HCT116 (cell line): ENCODE measurements around the gene EPG5. TPM values are rescaled to one million over a fixed set of nuclear protein-coding genes. Genes with fewer than 3 reads are reported as not detected.

ENCODE experiments used
- ATAC-seq: fragments of 200-7000 bp; cut with Tn5 transposase; 2 replicates; pipeline ENCODE4 v1.9.1; 2020; ENCODE audit warnings: mild to moderate bottlenecking, moderate library complexity
- BruUV-seq: library from RNA; stranded (reverse); fragments of 400-500 nt; replicated peaks from 2 replicates; lab custom pipeline; 2021; lab: Mats Ljungman, UMichigan
- CTCF ChIA-PET: fragments of 300-600 bp; sonication (Branson Sonifier 250); formaldehyde crosslinking; loops from one replicate; lab custom pipeline; 2021; ENCODE audit warnings: antibody characterized with exemption; lab: Charles Lee
- POLR2A ChIA-PET: fragments of 300-600, 350-600 bp; sonication (Branson Sonifier 250); formaldehyde crosslinking; loops from one replicate; lab custom pipeline; 2021; ENCODE audit warnings: antibody characterized with exemption; lab: Charles Lee
- RAD21 ChIA-PET, 2 experiments: fragments of 300-600 bp; sonication (Branson Sonifier 250); formaldehyde crosslinking; loops; one replicate each; lab custom pipeline; 2023; ENCODE audit warnings: low total read pairs in 2 of 2; ENCODE audit not compliant: uncharacterized antibody in 2 of 2, unreplicated experiment in 2 of 2, low non-redundant PET in 1 of 2; lab: Charles Lee
- DNase-seq: peaks from one replicate; pipeline ENCODE4 v3.0.0-alpha.2; 2010; ENCODE audit warnings: low read depth, low spot score
- H2AFZ ChIP-seq: fragments of 200-600 bp; shearing (Covaris generic), sonication (generic); 2 replicates; pipeline ENCODE4 v1.6.1; 2017; ENCODE audit warnings: low read depth, mixed run types, mixed read lengths, antibody characterized with exemption, low read length; ENCODE audit not compliant: poor library complexity, severe bottlenecking
- H3K27ac ChIP-seq: 2 replicates; pipeline ENCODE4 v1.5.1; 2012; ENCODE audit warnings: low read depth, low read length
- H3K27me3 ChIP-seq: fragments of 200-600 bp; sonication (generic); 2 replicates; pipeline ENCODE4 v1.6.1; 2016; ENCODE audit warnings: mixed run types, low read length, mixed read lengths; ENCODE audit not compliant: insufficient read depth
- H3K36me3 ChIP-seq, 2 experiments: fragments of 200-500 bp in 1 of 2; fragments of 200-600 bp in 1 of 2; sonication (Bioruptor generic) in 1 of 2; sonication (generic) in 1 of 2; 2 replicates each; pipeline versions ENCODE4 v1.5.1 to v1.6.1; 2014 to 2016; ENCODE audit warnings: low read length in 2 of 2, inconsistent platforms in 1 of 2, mixed read lengths in 1 of 2, mixed run types in 1 of 2; ENCODE audit not compliant: insufficient read depth in 2 of 2, control insufficient read depth in 1 of 2
- H3K4me1 ChIP-seq, 2 experiments: fragments of 200-600 bp in 1 of 2; sonication (generic) in 1 of 2; 2 replicates each; pipeline versions ENCODE4 v1.5.1 to v1.6.1; 2012 to 2017; ENCODE audit warnings: low read length in 2 of 2, inconsistent platforms in 1 of 2, mild to moderate bottlenecking in 1 of 2, mixed read lengths in 1 of 2, mixed run types in 1 of 2, moderate library complexity in 1 of 2; ENCODE audit not compliant: insufficient read depth in 2 of 2, control insufficient read depth in 1 of 2
- H3K4me2 ChIP-seq: fragments of 200-600 bp; sonication (generic); 2 replicates; pipeline ENCODE4 v1.6.1; 2017; ENCODE audit warnings: mixed run types, low read length, mixed read lengths
- H3K4me3 ChIP-seq, 2 experiments: fragments of 200-600 bp in 1 of 2; sonication (generic) in 1 of 2; replicated peaks in 1 of 2; 2 replicates each; pipeline ENCODE4 v1.5.1; 2011 to 2016; ENCODE audit warnings: low read length in 2 of 2, control low read depth in 1 of 2, low read depth in 1 of 2, mild to moderate bottlenecking in 1 of 2, mixed read lengths in 1 of 2, mixed run types in 1 of 2
- H3K79me2 ChIP-seq: fragments of 200-600 bp; sonication (generic); 2 replicates; pipeline ENCODE4 v1.6.1; 2017; ENCODE audit warnings: mild to moderate bottlenecking, mixed run types, low read length, moderate library complexity, mixed read lengths; ENCODE audit not compliant: insufficient read depth
- H3K9ac ChIP-seq: fragments of 200-600 bp; sonication (generic); 2 replicates; pipeline ENCODE4 v1.6.1; 2016; ENCODE audit warnings: low read length, mixed read lengths
- H3K9me2 ChIP-seq: fragments of 200-600 bp; sonication (generic), shearing (Covaris generic); 2 replicates; pipeline ENCODE4 v1.6.1; 2017; ENCODE audit warnings: mixed run types, mild to moderate bottlenecking, moderate library complexity; ENCODE audit not compliant: insufficient read depth
- H3K9me3 ChIP-seq, 2 experiments: fragments of 200-500 bp in 1 of 2; fragments of 200-600 bp in 1 of 2; sonication (Bioruptor generic) in 1 of 2; sonication (generic) in 1 of 2; 2 replicates each; pipeline ENCODE4 v1.6.1; 2014 to 2017; ENCODE audit warnings: low read length in 2 of 2, mixed read lengths in 2 of 2, inconsistent platforms in 1 of 2, low read depth in 1 of 2, mild to moderate bottlenecking in 1 of 2, mixed run types in 1 of 2, moderate library complexity in 1 of 2; ENCODE audit not compliant: control insufficient read depth in 1 of 2, insufficient read depth in 1 of 2
- H4K20me1 ChIP-seq: fragments of 200-600 bp; sonication (generic), shearing (Covaris generic); 2 replicates; pipeline ENCODE4 v1.6.1; 2017; ENCODE audit warnings: mixed run types, mild to moderate bottlenecking, moderate library complexity; ENCODE audit not compliant: insufficient read depth
- CBX3 ChIP-seq: IDR thresholded peaks from 2 replicates; pipeline ENCODE4 v1.6.1; 2012; ENCODE audit warnings: low read depth
- CEBPB ChIP-seq: IDR thresholded peaks from 2 replicates; pipeline ENCODE4 v1.6.1; 2012; ENCODE audit warnings: low read depth
- EGR1 ChIP-seq: IDR thresholded peaks from 2 replicates; pipeline ENCODE4 v1.6.1; 2012; ENCODE audit warnings: low read depth
- EZH2phosphoT487 ChIP-seq: fragments of 200-600 bp; IDR thresholded peaks from 2 replicates; pipeline ENCODE4 v1.6.1; 2018; ENCODE audit warnings: antibody characterized with exemption, borderline replicate concordance
- FOSL1 ChIP-seq: IDR thresholded peaks from 2 replicates; pipeline ENCODE4 v1.6.1; 2012; ENCODE audit warnings: low read depth
- JUND ChIP-seq: IDR thresholded peaks from 2 replicates; pipeline ENCODE4 v1.6.1; 2012
- POLR2A ChIP-seq: IDR thresholded peaks from 2 replicates; pipeline ENCODE4 v1.7.0; 2011; ENCODE audit warnings: borderline replicate concordance; ENCODE audit not compliant: insufficient read depth, insufficient read length; ENCODE audit errors: extremely low read depth
- RAD21 ChIP-seq: IDR thresholded peaks from 2 replicates; pipeline ENCODE4 v1.6.1; 2012; ENCODE audit warnings: low read depth, mild to moderate bottlenecking
- SP1 ChIP-seq: IDR thresholded peaks from 2 replicates; pipeline ENCODE4 v1.6.1; 2012; ENCODE audit warnings: low read depth
- TCF7L2 ChIP-seq: IDR thresholded peaks from 2 replicates; pipeline ENCODE4 v1.7.0; 2011; ENCODE audit warnings: borderline replicate concordance, inconsistent platforms; ENCODE audit not compliant: insufficient read depth, insufficient read length; ENCODE audit errors: extremely low read depth
- YY1 ChIP-seq: IDR thresholded peaks from 2 replicates; pipeline ENCODE4 v1.6.1; 2011; ENCODE audit warnings: low read length, low read depth, moderate library complexity, mild to moderate bottlenecking; ENCODE audit not compliant: insufficient replicate concordance; ENCODE audit errors: extremely low read depth
- intact Hi-C: fragments of 100-400 bp; cut with micrococcal nuclease; formaldehyde crosslinking; loops from 2 replicates; pipeline ENCODE4 v1.10.0; 2022
- total RNA-seq: library from RNA; stranded (reverse); gene quantifications from one replicate; pipeline ENCODE4 v1.2.1, GENCODE V29; 2021; ENCODE audit not compliant: unreplicated experiment
- TF ChIP-seq, protein P1 (sequence below), 3 experiments: fragments of 200-600 bp in 1 of 3; sonication (generic) in 1 of 3; IDR thresholded peaks in 2 of 3; conservative IDR thresholded peaks in 1 of 3; 2 replicates each; pipeline ENCODE4 v1.5.1; 2012 to 2017; ENCODE audit warnings: low read depth in 2 of 3, low read length in 2 of 3, antibody characterized with exemption in 1 of 3, borderline replicate concordance in 1 of 3, control low read depth in 1 of 3, mild to moderate bottlenecking in 1 of 3, mixed read lengths in 1 of 3, mixed run types in 1 of 3, moderate library complexity in 1 of 3; ENCODE audit not compliant: insufficient read depth in 1 of 3
- TF ChIP-seq, protein P2 (sequence below): IDR thresholded peaks from 2 replicates; pipeline ENCODE4 v1.6.1; 2011; ENCODE audit warnings: mild to moderate bottlenecking, low read length, moderate library complexity; ENCODE audit not compliant: insufficient replicate concordance; ENCODE audit errors: extremely low read depth
- TF ChIP-seq, protein P3 (sequence below): IDR thresholded peaks from 2 replicates; pipeline ENCODE4 v1.6.1; 2012
- TF ChIP-seq, protein P4 (sequence below): IDR thresholded peaks from 2 replicates; pipeline ENCODE4 v1.6.1; 2012; ENCODE audit warnings: low read depth
- TF ChIP-seq, protein P5 (sequence below): IDR thresholded peaks from 2 replicates; pipeline ENCODE4 v1.6.1; 2012

EPG5 gene
- total RNA-seq, 1 experiment from 2014 or later, result 12.9 TPM

DNA sequence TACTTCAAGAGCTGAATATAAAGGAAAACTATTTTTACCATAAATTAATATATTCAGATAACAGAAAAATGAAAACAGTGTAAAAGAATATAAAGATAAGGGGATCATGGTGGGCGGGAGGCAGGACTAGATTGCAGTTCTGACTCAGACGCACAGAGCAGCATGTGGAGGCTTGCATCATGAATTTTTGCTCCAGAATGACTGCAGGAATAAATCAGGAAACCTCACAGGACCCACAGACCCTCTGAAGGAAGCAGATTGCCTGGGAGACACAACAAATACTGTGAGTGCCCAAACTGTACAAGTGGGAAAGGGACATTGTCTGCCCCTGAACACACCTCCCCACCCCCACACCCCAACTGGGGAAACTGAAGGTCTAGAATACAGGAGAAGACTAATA, 160.9 kb downstream of the EPG5 start (continued):
- TF ChIP-seq, protein P1, sequence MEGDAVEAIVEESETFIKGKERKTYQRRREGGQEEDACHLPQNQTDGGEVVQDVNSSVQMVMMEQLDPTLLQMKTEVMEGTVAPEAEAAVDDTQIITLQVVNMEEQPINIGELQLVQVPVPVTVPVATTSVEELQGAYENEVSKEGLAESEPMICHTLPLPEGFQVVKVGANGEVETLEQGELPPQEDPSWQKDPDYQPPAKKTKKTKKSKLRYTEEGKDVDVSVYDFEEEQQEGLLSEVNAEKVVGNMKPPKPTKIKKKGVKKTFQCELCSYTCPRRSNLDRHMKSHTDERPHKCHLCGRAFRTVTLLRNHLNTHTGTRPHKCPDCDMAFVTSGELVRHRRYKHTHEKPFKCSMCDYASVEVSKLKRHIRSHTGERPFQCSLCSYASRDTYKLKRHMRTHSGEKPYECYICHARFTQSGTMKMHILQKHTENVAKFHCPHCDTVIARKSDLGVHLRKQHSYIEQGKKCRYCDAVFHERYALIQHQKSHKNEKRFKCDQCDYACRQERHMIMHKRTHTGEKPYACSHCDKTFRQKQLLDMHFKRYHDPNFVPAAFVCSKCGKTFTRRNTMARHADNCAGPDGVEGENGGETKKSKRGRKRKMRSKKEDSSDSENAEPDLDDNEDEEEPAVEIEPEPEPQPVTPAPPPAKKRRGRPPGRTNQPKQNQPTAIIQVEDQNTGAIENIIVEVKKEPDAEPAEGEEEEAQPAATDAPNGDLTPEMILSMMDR (IDR thresholded peaks at IDR 0.05 in 2 of 3, conservative IDR thresholded peaks at IDR 0.05 in 1 of 3; ENCODE audit: borderline replicate concordance in 1 of 3, insufficient read depth in 1 of 3, low read depth in 2 of 3, low read length in 2 of 3), result no peak
- no peak for TF ChIP-seq JUND
- TF ChIP-seq SP1, result no peak
- TF ChIP-seq, protein P2, sequence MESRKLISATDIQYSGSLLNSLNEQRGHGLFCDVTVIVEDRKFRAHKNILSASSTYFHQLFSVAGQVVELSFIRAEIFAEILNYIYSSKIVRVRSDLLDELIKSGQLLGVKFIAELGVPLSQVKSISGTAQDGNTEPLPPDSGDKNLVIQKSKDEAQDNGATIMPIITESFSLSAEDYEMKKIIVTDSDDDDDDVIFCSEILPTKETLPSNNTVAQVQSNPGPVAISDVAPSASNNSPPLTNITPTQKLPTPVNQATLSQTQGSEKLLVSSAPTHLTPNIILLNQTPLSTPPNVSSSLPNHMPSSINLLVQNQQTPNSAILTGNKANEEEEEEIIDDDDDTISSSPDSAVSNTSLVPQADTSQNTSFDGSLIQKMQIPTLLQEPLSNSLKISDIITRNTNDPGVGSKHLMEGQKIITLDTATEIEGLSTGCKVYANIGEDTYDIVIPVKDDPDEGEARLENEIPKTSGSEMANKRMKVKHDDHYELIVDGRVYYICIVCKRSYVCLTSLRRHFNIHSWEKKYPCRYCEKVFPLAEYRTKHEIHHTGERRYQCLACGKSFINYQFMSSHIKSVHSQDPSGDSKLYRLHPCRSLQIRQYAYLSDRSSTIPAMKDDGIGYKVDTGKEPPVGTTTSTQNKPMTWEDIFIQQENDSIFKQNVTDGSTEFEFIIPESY, result no peak
- no peak for TF ChIP-seq EGR1
- TF ChIP-seq YY1, result no peak
- no peak for TF ChIP-seq RAD21
- no peak for TF ChIP-seq EZH2phosphoT487

DNA sequence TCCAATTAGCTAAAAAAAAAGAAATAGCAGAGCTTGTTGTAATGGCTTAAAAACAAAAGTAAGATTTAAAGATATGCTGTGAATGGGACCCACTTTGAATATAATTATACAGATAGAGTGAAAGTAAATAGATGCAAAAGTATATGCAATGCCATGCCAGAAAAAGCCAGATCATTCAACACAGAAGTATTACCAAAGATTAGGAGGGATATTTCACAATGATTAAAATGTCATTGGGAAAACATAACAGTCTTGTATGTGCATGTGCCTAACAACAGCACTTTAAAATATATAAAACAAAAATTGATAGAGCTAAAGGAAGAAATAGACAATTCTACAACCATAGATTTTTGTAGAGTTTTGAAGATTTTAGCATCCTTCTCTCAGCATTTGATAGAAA, 161.6 kb downstream of the EPG5 start:
- H4K20me1 ChIP-seq, result no peaks in the 10 kb centered on the region
- no peak for DNase-seq
- peaks cover 14 to 58% of the 10 kb centered on the region in 2 experiments; a peak in 3 of 4 replicates for H3K4me1 ChIP-seq
- ChIA-PET CTCF (no interaction called here), RAD21 (no interaction called here), POLR2A (no interaction called here)
- H3K27ac ChIP-seq, result no peak overlapping the region
- no peak overlapping the region for H2AFZ ChIP-seq
- no peaks in the 10 kb centered on the region for H3K9me2 ChIP-seq
- H3K9me3 ChIP-seq, result peaks cover 0 to 4% of the 10 kb centered on the region in 2 experiments; a peak in 1 of 4 replicates
- BruUV-seq, result no TSS peak
- no peaks in the 10 kb centered on the region for H3K27me3 ChIP-seq
- H3K9ac ChIP-seq, result no peak overlapping the region
- intact Hi-C loops, result no loop called here
- H3K4me3 ChIP-seq, result no peak overlapping the region
- H3K79me2 ChIP-seq, result no peaks in the 10 kb centered on the region
- no peak for ATAC-seq
- no peak overlapping the region for H3K4me2 ChIP-seq
- H3K36me3 ChIP-seq, result peaks cover 0 to 5% of the 10 kb centered on the region in 2 experiments; a peak in 1 of 4 replicates
- TF ChIP-seq CBX3 (no peak), FOSL1 (no peak), TCF7L2 (no peak), JUND (no peak), POLR2A (no peak), CEBPB (no peak)
- TF ChIP-seq, protein P3, sequence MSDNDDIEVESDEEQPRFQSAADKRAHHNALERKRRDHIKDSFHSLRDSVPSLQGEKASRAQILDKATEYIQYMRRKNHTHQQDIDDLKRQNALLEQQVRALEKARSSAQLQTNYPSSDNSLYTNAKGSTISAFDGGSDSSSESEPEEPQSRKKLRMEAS, result no peak
- TF ChIP-seq, protein P4, sequence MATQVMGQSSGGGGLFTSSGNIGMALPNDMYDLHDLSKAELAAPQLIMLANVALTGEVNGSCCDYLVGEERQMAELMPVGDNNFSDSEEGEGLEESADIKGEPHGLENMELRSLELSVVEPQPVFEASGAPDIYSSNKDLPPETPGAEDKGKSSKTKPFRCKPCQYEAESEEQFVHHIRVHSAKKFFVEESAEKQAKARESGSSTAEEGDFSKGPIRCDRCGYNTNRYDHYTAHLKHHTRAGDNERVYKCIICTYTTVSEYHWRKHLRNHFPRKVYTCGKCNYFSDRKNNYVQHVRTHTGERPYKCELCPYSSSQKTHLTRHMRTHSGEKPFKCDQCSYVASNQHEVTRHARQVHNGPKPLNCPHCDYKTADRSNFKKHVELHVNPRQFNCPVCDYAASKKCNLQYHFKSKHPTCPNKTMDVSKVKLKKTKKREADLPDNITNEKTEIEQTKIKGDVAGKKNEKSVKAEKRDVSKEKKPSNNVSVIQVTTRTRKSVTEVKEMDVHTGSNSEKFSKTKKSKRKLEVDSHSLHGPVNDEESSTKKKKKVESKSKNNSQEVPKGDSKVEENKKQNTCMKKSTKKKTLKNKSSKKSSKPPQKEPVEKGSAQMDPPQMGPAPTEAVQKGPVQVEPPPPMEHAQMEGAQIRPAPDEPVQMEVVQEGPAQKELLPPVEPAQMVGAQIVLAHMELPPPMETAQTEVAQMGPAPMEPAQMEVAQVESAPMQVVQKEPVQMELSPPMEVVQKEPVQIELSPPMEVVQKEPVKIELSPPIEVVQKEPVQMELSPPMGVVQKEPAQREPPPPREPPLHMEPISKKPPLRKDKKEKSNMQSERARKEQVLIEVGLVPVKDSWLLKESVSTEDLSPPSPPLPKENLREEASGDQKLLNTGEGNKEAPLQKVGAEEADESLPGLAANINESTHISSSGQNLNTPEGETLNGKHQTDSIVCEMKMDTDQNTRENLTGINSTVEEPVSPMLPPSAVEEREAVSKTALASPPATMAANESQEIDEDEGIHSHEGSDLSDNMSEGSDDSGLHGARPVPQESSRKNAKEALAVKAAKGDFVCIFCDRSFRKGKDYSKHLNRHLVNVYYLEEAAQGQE, result no peak
- TF ChIP-seq, protein P2, result no peak
- TF ChIP-seq, protein P5, sequence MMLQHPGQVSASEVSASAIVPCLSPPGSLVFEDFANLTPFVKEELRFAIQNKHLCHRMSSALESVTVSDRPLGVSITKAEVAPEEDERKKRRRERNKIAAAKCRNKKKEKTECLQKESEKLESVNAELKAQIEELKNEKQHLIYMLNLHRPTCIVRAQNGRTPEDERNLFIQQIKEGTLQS, result no peak
